Fibroblast of lung (primary cell): ENCODE measurements around the gene TBL1X. TPM values are rescaled to one million over a fixed set of nuclear protein-coding genes. Genes with fewer than 3 reads are reported as not detected.
A peak's percentile ranks its signal among the peaks of the same experiment; 100 is the strongest.

Experiments used
- DNase-seq, 2 donors: peaks; one replicate each; pipeline versions ENCODE4 v3.0.0 to v3.0.0-alpha.2; 2010; ENCODE audit warnings: low read depth in 2 of 2
- H2AFZ ChIP-seq: 2 replicates; pipeline ENCODE4 v1.5.1; 2012; ENCODE audit warnings: low read length, control low read depth, inconsistent platforms
- H3K27ac ChIP-seq: 2 replicates; pipeline ENCODE4 v1.5.1; 2011; ENCODE audit warnings: low read length, control low read depth; ENCODE audit not compliant: insufficient read depth
- H3K27me3 ChIP-seq: 2 replicates; pipeline ENCODE4 v1.5.1; 2011; ENCODE audit warnings: mild to moderate bottlenecking, low read length; ENCODE audit not compliant: control insufficient read depth, insufficient read depth
- H3K36me3 ChIP-seq: 2 replicates; pipeline ENCODE4 v1.5.1; 2011; ENCODE audit warnings: low read length; ENCODE audit not compliant: control insufficient read depth, insufficient read depth
- H3K4me1 ChIP-seq: 2 replicates; pipeline ENCODE4 v1.5.1; 2011; ENCODE audit warnings: low read length; ENCODE audit not compliant: control insufficient read depth, insufficient read depth; ENCODE audit errors: extremely low read depth
- H3K4me2 ChIP-seq: 2 replicates; pipeline ENCODE4 v1.5.1; 2011; ENCODE audit warnings: low read length, control low read depth; ENCODE audit not compliant: insufficient read depth; ENCODE audit errors: extremely low read depth
- H3K4me3 ChIP-seq, 4 experiments: fragments of 200-600 bp in 1 of 4; sonication (generic) in 1 of 4; replicated peaks in 1 of 4; 2 replicates each; pipeline ENCODE4 v1.5.1; 2011 to 2016; ENCODE audit warnings: low read length in 4 of 4, low read depth in 3 of 4, mild to moderate bottlenecking in 3 of 4, control low read depth in 2 of 4, inconsistent platforms in 1 of 4, mixed read lengths in 1 of 4; ENCODE audit not compliant: insufficient read depth in 1 of 4; ENCODE audit errors: control extremely low read depth in 1 of 4
- H3K79me2 ChIP-seq: 2 replicates; pipeline ENCODE4 v1.5.1; 2012; ENCODE audit warnings: mild to moderate bottlenecking, low read length, inconsistent platforms; ENCODE audit not compliant: control insufficient read depth, insufficient read depth
- H3K9ac ChIP-seq: 2 replicates; pipeline ENCODE4 v1.5.1; 2011; ENCODE audit warnings: mild to moderate bottlenecking, low read length, control low read depth; ENCODE audit not compliant: insufficient read depth
- H3K9me3 ChIP-seq: 2 replicates; pipeline ENCODE4 v1.5.1; 2012; ENCODE audit warnings: low read depth, low read length; ENCODE audit not compliant: control insufficient read depth, insufficient read depth
- H4K20me1 ChIP-seq: 2 replicates; pipeline ENCODE4 v1.5.1; 2011; ENCODE audit warnings: low read length; ENCODE audit not compliant: control insufficient read depth, insufficient read depth; ENCODE audit errors: extremely low read depth
- CTCF ChIP-seq, 2 donors: IDR thresholded peaks in 1 of 2; conservative IDR thresholded peaks in 1 of 2; 1 replicate in 1 of 2; 2 replicates in 1 of 2; pipeline ENCODE4 v1.5.1; 2011 to 2012; ENCODE audit warnings: low read length in 2 of 2, control low read depth in 1 of 2, inconsistent platforms in 1 of 2, low read depth in 1 of 2, mild to moderate bottlenecking in 1 of 2
- EZH2 ChIP-seq: IDR thresholded peaks from 2 replicates; pipeline ENCODE4 v1.5.1; 2012; ENCODE audit warnings: low read length, control low read depth, mild to moderate bottlenecking; ENCODE audit errors: missing control alignments
- polyA plus RNA-seq, 2 donors: library from polyadenylated mRNA; depleted of rRNA in 1 of 2; stranded (reverse) in 1 of 2; unstranded in 1 of 2; fragments of >200 nt; gene quantifications; 2 replicates each; pipeline ENCODE4 v1.2.1, GENCODE V29; 2011 to 2012; ENCODE audit warnings: missing spikeins in 1 of 2
- total RNA-seq: library from RNA; depleted of rRNA; stranded (reverse); fragments of >200 nt; gene quantifications from 2 replicates; pipeline ENCODE4 v1.2.1, GENCODE V29; 2014

Gene TBL1X
- total and polyA plus RNA-seq, 2 donors (not counting 1 experiment from before 2014, with no cell fraction given) = 25.8 to 29.4 TPM

- no peaks in the 10 kb centered on the region for H3K9me3 ChIP-seq
- H3K36me3 ChIP-seq = no peaks in the 10 kb centered on the region
- no peaks in the 10 kb centered on the region for H4K20me1 ChIP-seq
- H3K4me3 ChIP-seq = no peak overlapping the region
- no peaks in the 10 kb centered on the region for H3K4me1 ChIP-seq
- no peak overlapping the region for H3K4me2 ChIP-seq
- H3K27me3 ChIP-seq = no peaks in the 10 kb centered on the region
- H2AFZ ChIP-seq = no peak overlapping the region
- H3K79me2 ChIP-seq = peaks cover 5% of the 10 kb centered on the region
- no peak overlapping the region for H3K9ac ChIP-seq
- no peak overlapping the region for H3K27ac ChIP-seq
- DNase-seq = no peak
- TF ChIP-seq EZH2 = no peak
- TF ChIP-seq CTCF (conservative IDR thresholded peaks at IDR 0.05 in 1 of 2, IDR thresholded peaks at IDR 0.05 in 1 of 2; ENCODE audit: low read depth in 1 of 2, low read length in 2 of 2) = no peak
These were observed 77.9 kb downstream of the TBL1X start for GRCh38 chrX:9542761-9543111.

GRCh38 chrX:9555354-9555753 is 90.5 kb downstream of the TBL1X start:
- H3K4me3 ChIP-seq = no peak overlapping the region
- H3K4me2 ChIP-seq = no peak overlapping the region
- H3K79me2 ChIP-seq = no peaks in the 10 kb centered on the region
- DNase-seq = peak in 1 of 2 donors; percentile 4
- H3K9ac ChIP-seq = no peak overlapping the region
- no peaks in the 10 kb centered on the region for H4K20me1 ChIP-seq
- H3K27me3 ChIP-seq = no peaks in the 10 kb centered on the region
- H3K9me3 ChIP-seq = no peaks in the 10 kb centered on the region
- no peak overlapping the region for H2AFZ ChIP-seq
- H3K36me3 ChIP-seq = no peaks in the 10 kb centered on the region
- H3K27ac ChIP-seq = no peak overlapping the region
- TF ChIP-seq CTCF (conservative IDR thresholded peaks at IDR 0.05 in 1 of 2, IDR thresholded peaks at IDR 0.05 in 1 of 2; ENCODE audit: low read depth in 1 of 2, low read length in 2 of 2) = no peak
- H3K4me1 ChIP-seq = no peaks in the 10 kb centered on the region

- H3K79me2 ChIP-seq = no peaks in the 10 kb centered on the region
- H3K4me2 ChIP-seq = no peak overlapping the region
- no peaks in the 10 kb centered on the region for H3K4me1 ChIP-seq
- no peaks in the 10 kb centered on the region for H3K36me3 ChIP-seq
- H4K20me1 ChIP-seq = no peaks in the 10 kb centered on the region
- no peak overlapping the region for H3K9ac ChIP-seq
- H3K27ac ChIP-seq = no peak overlapping the region
- DNase-seq = no peak
- H2AFZ ChIP-seq = no peak overlapping the region
- no peaks in the 10 kb centered on the region for H3K27me3 ChIP-seq
- H3K9me3 ChIP-seq = no peaks in the 10 kb centered on the region
- TF ChIP-seq EZH2 (no peak), CTCF (conservative IDR thresholded peaks at IDR 0.05 in 1 of 2, IDR thresholded peaks at IDR 0.05 in 1 of 2; ENCODE audit: low read depth in 1 of 2, low read length in 2 of 2) (no peak)
- no peak overlapping the region for H3K4me3 ChIP-seq
These were observed 92.2 kb downstream of the TBL1X start for GRCh38 chrX:9557091-9557490.
